ENCODE data around the gene AGBL4.

DNA sequence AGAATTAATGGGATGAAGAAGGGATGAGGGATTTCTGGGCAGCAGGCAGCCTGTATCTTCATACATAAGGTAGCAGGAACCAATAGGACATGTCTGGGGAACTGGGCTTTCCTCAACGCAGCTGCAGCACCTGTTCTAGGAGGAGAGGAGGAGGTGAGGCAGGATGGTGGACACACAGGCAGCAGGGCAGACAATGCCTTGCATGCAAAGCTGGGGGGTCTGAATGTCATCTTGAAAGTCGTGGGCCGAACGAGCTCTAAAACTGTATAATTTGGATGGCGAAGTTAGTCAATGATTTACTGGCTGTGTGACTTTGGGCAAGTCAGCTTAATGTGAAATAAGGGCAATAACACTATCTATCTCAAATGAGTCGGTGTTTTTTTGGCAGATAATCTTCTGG is 1371.4 kb downstream of the AGBL4 start:
- TF ChIP-seq, protein P1, sequence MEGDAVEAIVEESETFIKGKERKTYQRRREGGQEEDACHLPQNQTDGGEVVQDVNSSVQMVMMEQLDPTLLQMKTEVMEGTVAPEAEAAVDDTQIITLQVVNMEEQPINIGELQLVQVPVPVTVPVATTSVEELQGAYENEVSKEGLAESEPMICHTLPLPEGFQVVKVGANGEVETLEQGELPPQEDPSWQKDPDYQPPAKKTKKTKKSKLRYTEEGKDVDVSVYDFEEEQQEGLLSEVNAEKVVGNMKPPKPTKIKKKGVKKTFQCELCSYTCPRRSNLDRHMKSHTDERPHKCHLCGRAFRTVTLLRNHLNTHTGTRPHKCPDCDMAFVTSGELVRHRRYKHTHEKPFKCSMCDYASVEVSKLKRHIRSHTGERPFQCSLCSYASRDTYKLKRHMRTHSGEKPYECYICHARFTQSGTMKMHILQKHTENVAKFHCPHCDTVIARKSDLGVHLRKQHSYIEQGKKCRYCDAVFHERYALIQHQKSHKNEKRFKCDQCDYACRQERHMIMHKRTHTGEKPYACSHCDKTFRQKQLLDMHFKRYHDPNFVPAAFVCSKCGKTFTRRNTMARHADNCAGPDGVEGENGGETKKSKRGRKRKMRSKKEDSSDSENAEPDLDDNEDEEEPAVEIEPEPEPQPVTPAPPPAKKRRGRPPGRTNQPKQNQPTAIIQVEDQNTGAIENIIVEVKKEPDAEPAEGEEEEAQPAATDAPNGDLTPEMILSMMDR (CRISPR knock-in tag; IDR thresholded peaks at IDR 0.05) = no peak
- TF ChIP-seq ZBTB1 (CRISPR knock-in tag; IDR thresholded peaks at IDR 0.05; ENCODE audit: borderline replicate concordance) (no peak), SIN3A (IDR thresholded peaks at IDR 0.05; ENCODE audit: borderline replicate concordance, low read depth, low read length) (no peak), SNAPC2 (CRISPR knock-in tag; IDR thresholded peaks at IDR 0.05) (no peak), JUNB (CRISPR knock-in tag; IDR thresholded peaks at IDR 0.05; ENCODE audit: borderline replicate concordance) (no peak)
- TF ChIP-seq, protein P2, sequence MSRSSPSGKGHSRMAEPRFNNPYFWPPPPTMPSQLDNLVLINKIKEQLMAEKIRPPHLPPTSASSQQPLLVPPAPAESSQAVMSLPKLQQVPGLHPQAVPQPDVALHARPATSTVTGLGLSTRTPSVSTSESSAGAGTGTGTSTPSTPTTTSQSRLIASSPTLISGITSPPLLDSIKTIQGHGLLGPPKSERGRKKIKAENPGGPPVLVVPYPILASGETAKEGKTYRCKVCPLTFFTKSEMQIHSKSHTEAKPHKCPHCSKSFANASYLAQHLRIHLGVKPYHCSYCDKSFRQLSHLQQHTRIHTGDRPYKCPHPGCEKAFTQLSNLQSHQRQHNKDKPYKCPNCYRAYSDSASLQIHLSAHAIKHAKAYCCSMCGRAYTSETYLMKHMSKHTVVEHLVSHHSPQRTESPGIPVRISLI (CRISPR knock-in tag; IDR thresholded peaks at IDR 0.05; ENCODE audit: borderline replicate concordance) = no peak
- TF ChIP-seq, protein P3, sequence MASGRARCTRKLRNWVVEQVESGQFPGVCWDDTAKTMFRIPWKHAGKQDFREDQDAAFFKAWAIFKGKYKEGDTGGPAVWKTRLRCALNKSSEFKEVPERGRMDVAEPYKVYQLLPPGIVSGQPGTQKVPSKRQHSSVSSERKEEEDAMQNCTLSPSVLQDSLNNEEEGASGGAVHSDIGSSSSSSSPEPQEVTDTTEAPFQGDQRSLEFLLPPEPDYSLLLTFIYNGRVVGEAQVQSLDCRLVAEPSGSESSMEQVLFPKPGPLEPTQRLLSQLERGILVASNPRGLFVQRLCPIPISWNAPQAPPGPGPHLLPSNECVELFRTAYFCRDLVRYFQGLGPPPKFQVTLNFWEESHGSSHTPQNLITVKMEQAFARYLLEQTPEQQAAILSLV (CRISPR knock-in tag; IDR thresholded peaks at IDR 0.05; ENCODE audit: borderline replicate concordance) = no peak
- TF ChIP-seq, protein P4, sequence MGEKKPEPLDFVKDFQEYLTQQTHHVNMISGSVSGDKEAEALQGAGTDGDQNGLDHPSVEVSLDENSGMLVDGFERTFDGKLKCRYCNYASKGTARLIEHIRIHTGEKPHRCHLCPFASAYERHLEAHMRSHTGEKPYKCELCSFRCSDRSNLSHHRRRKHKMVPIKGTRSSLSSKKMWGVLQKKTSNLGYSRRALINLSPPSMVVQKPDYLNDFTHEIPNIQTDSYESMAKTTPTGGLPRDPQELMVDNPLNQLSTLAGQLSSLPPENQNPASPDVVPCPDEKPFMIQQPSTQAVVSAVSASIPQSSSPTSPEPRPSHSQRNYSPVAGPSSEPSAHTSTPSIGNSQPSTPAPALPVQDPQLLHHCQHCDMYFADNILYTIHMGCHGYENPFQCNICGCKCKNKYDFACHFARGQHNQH (CRISPR knock-in tag; IDR thresholded peaks at IDR 0.05) = no peak
